Liver (tissue), 9 donors: Measurements from ENCODE around the gene USP44. TPM values are rescaled to one million over a fixed set of nuclear protein-coding genes. Genes with fewer than 3 reads are reported as not detected.

Experiments
- DNase-seq: peaks from one replicate; pipeline ENCODE4 v3.0.0-alpha.2; 2017; ENCODE audit warnings: low spot score
- H3K27ac ChIP-seq, 2 donors: one replicate each; pipeline ENCODE4 v1.7.0; 2013; ENCODE audit warnings: inconsistent platforms in 2 of 2, low read length in 2 of 2, control low read depth in 1 of 2, low read depth in 1 of 2, mild to moderate bottlenecking in 1 of 2
- H3K27me3 ChIP-seq, 4 donors: one replicate each; pipeline versions ENCODE4 v1.6.1 to v1.7.0; 2013; ENCODE audit warnings: low read length in 3 of 4, inconsistent platforms in 1 of 4, mild to moderate bottlenecking in 1 of 4, moderate library complexity in 1 of 4; ENCODE audit not compliant: control insufficient read depth in 4 of 4, insufficient read depth in 4 of 4
- H3K36me3 ChIP-seq, 4 donors: one replicate each; pipeline versions ENCODE4 v1.6.1 to v1.7.0; 2013; ENCODE audit warnings: low read length in 3 of 4, mild to moderate bottlenecking in 3 of 4, low read depth in 1 of 4, moderate library complexity in 1 of 4; ENCODE audit not compliant: control insufficient read depth in 4 of 4, insufficient read depth in 3 of 4
- H3K4me1 ChIP-seq, 4 donors: one replicate each; pipeline versions ENCODE4 v1.6.1 to v1.7.0; 2013; ENCODE audit warnings: low read length in 3 of 4, mild to moderate bottlenecking in 3 of 4, moderate library complexity in 1 of 4; ENCODE audit not compliant: control insufficient read depth in 4 of 4, insufficient read depth in 4 of 4
- H3K4me3 ChIP-seq, 3 donors: one replicate each; pipeline versions ENCODE4 v1.6.1 to v1.7.0; 2013; ENCODE audit warnings: low read length in 3 of 3, control low read depth in 1 of 3, low read depth in 1 of 3, mild to moderate bottlenecking in 1 of 3
- H3K9ac ChIP-seq, 2 donors: one replicate each; pipeline ENCODE4 v1.7.0; 2013; ENCODE audit warnings: low read length in 2 of 2, mild to moderate bottlenecking in 2 of 2, moderate library complexity in 2 of 2, control low read depth in 1 of 2, low read depth in 1 of 2
- H3K9me3 ChIP-seq, 4 donors: one replicate each; pipeline versions ENCODE4 v1.6.1 to v1.7.0; 2013; ENCODE audit warnings: low read length in 3 of 4; ENCODE audit not compliant: control insufficient read depth in 4 of 4
- FOXA1 ChIP-seq: IDR thresholded peaks from 2 replicates; pipeline ENCODE4 v1.6.1; 2016; ENCODE audit warnings: antibody characterized with exemption
- FOXA2 ChIP-seq: IDR thresholded peaks from 2 replicates; pipeline ENCODE4 v1.6.1; 2016; ENCODE audit warnings: antibody characterized with exemption
- GABPA ChIP-seq, 2 donors: IDR thresholded peaks in 1 of 2; conservative IDR thresholded peaks in 1 of 2; 2 replicates each; pipeline ENCODE4 v1.6.1; 2016; ENCODE audit warnings: antibody characterized with exemption in 2 of 2, mild to moderate bottlenecking in 1 of 2, moderate library complexity in 1 of 2
- HNF4A ChIP-seq, 2 donors: conservative IDR thresholded peaks; 2 replicates each; pipeline ENCODE4 v1.6.1; 2016; ENCODE audit warnings: antibody characterized with exemption in 2 of 2, mild to moderate bottlenecking in 2 of 2
- HNF4G ChIP-seq: IDR thresholded peaks from 2 replicates; pipeline ENCODE4 v1.6.1; 2016; ENCODE audit warnings: antibody characterized with exemption
- JUND ChIP-seq, 2 donors: IDR thresholded peaks; 2 replicates each; pipeline ENCODE4 v1.6.1; 2016; ENCODE audit warnings: antibody characterized with exemption in 2 of 2
- MAX ChIP-seq: IDR thresholded peaks from 2 replicates; pipeline ENCODE4 v1.6.1; 2016; ENCODE audit warnings: antibody characterized with exemption
- NR2F2 ChIP-seq: IDR thresholded peaks from 2 replicates; pipeline ENCODE4 v1.6.1; 2016; ENCODE audit warnings: antibody characterized with exemption
- RAD21 ChIP-seq, 2 donors: IDR thresholded peaks; 2 replicates each; pipeline ENCODE4 v1.6.1; 2016; ENCODE audit warnings: antibody characterized with exemption in 2 of 2, mild to moderate bottlenecking in 2 of 2
- REST ChIP-seq: IDR thresholded peaks from 2 replicates; pipeline ENCODE4 v1.6.1; 2016; ENCODE audit warnings: antibody characterized with exemption, mild to moderate bottlenecking
- RXRA ChIP-seq, 2 donors: IDR thresholded peaks; 2 replicates each; pipeline ENCODE4 v1.6.1; 2017 to 2018; ENCODE audit warnings: antibody characterized with exemption in 2 of 2, mild to moderate bottlenecking in 1 of 2
- TAF1 ChIP-seq: conservative IDR thresholded peaks from 2 replicates; pipeline ENCODE4 v1.6.1; 2016; ENCODE audit warnings: antibody characterized with exemption, mild to moderate bottlenecking
- YY1 ChIP-seq: IDR thresholded peaks from 2 replicates; pipeline ENCODE4 v1.6.1; 2016; ENCODE audit warnings: antibody characterized with exemption, mild to moderate bottlenecking
- WGBS: extraction: QIAGEN DNeasy Blood & Tissue Kit; methylation state at CpG from one replicate; pipeline ENCODE4 v1.1.7; 2013; 5-methylcytosine and 5-hydroxymethylcytosine counted together
- polyA plus RNA-seq, 2 donors: library from polyadenylated mRNA; stranded (reverse) in 1 of 2; unstranded in 1 of 2; fragments of 200-250 nt in 1 of 2; fragments of >200 nt in 1 of 2; fragmentation: Nextera tagmentation in 1 of 2; extraction: Ambion mirVana in 1 of 2; gene quantifications; one replicate each; pipeline versions ENCODE4 v1.2.1 to v1.2.3, GENCODE V29; 2013 to 2015
- total RNA-seq, 2 donors: library from RNA; depleted of rRNA; stranded (reverse); fragments of >200 nt; gene quantifications; one replicate each; pipeline ENCODE4 v1.2.3, GENCODE V29; 2014
- TF ChIP-seq, protein P1 (sequence below): IDR thresholded peaks from 2 replicates; pipeline ENCODE4 v1.6.1; 2016; ENCODE audit warnings: antibody characterized with exemption
- TF ChIP-seq, protein P2 (sequence below): fragments of 150-350 bp; IDR thresholded peaks from 2 replicates; pipeline ENCODE4 v1.5.1; 2017; ENCODE audit warnings: improper control_type of control experiment, low read depth, low read length; ENCODE audit not compliant: missing input control
- donor health status: healthy.
- donor health status: healthy.
- donor health status: healthy.
- donor health status: healthy.
- donor health status: healthy.

USP44 gene
- total and polyA plus RNA-seq, 4 donors: 0.03 to 0.33 (median 0.14) TPM; not detected in 1

DNA sequence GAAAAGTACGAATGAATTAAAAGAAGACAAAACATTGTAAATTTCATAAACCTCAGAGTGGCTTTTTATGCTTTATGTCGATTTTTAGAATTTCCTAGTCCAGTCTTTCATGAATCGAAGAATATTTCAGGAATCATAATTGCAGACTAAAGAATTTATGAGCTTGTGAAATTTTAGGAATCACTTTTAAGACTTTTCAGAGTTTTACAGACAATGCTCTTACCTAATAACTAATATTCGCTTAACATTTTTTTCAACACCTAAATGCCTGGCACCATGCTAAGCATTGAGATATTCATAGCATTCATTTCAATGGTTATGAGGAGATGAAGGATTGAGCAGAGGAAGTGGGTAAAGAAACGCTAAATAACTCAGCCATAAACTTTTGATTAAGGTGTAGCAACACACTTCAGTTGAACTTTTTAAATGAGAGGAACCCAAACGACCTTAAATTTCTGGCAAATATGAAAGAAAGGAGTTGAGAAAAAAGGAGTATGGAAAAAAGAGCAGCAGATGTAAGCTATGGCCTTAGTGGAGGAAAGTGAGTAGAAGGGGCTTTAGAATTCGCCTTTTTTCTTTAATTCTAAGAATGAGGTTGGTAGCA lies 739 bp upstream of the USP44 start:
- Histone ChIP-seq H3K27me3 (peaks cover 0 to 7% (median 2%) of the 10 kb centered on the region in 4 donors), H3K4me1 (peaks cover 0 to 10% (median 5%) of the 10 kb centered on the region in 4 donors), H3K9ac (no peak overlapping the region), H3K27ac (no peak overlapping the region), H3K4me3 (no peak overlapping the region), H3K9me3 (peaks cover 0 to 9% (median 4%) of the 10 kb centered on the region in 4 donors), H3K36me3 (no peaks in the 10 kb centered on the region)
- TF ChIP-seq NR2F2 (no peak), FOXA2 (no peak), FOXA1 (no peak), RXRA (IDR thresholded peaks at IDR 0.05) (no peak), TAF1 (no peak), YY1 (no peak), HNF4G (no peak), GABPA (IDR thresholded peaks at IDR 0.05 in 1 of 2, conservative IDR thresholded peaks at IDR 0.05 in 1 of 2) (no peak), REST (no peak)
- TF ChIP-seq, protein P1, sequence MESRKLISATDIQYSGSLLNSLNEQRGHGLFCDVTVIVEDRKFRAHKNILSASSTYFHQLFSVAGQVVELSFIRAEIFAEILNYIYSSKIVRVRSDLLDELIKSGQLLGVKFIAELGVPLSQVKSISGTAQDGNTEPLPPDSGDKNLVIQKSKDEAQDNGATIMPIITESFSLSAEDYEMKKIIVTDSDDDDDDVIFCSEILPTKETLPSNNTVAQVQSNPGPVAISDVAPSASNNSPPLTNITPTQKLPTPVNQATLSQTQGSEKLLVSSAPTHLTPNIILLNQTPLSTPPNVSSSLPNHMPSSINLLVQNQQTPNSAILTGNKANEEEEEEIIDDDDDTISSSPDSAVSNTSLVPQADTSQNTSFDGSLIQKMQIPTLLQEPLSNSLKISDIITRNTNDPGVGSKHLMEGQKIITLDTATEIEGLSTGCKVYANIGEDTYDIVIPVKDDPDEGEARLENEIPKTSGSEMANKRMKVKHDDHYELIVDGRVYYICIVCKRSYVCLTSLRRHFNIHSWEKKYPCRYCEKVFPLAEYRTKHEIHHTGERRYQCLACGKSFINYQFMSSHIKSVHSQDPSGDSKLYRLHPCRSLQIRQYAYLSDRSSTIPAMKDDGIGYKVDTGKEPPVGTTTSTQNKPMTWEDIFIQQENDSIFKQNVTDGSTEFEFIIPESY: no peak
- 71% methylated on average over 7 of the region's 7 CpGs for WGBS
- no peak for DNase-seq

DNA sequence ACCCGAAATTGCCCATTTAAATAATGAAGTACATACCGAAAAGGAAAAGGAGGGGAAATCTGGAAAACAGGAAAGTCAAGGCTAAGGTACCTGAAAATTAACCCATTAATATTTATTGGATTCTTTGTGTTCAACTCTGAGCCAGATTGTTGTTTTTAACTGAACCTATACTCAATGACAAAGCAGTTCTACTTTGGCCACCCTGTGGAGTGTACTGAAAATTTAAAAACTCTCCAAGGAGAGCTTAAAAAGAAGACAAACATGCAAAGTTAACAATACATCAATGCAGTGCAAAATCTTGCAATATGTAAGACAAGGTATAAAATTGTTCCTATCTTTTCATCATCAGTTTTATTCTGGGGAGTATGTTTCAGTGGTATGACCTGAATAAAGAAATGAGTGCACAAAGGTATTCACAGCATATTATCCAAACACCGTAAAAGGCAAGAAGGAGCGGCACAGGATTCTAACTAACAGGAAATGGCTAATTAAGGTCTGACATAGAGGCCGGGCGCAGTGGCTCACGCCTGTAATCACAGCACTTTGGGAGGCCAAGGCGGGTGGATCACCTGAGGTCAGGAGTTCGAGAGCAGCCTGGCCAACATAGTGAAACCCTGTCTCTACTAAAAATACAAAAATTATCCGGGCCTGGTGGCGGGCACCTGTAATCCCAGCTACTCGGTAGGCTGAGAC lies 1.7 kb downstream of the USP44 start:
- H3K4me1 ChIP-seq: peaks cover 0 to 10% (median 5%) of the 10 kb centered on the region in 4 donors
- peak overlapping the region in 1 of 3 donors; percentile 59 for H3K4me3 ChIP-seq
- no peak overlapping the region for H3K9ac ChIP-seq

More for the DNA sequence above, 1.7 kb downstream of the USP44 start:
- Histone ChIP-seq H3K9me3 (peaks cover 0 to 9% (median 4%) of the 10 kb centered on the region in 4 donors), H3K27ac (no peak overlapping the region), H3K36me3 (no peaks in the 10 kb centered on the region), H3K27me3 (peaks cover 0 to 10% (median 2%) of the 10 kb centered on the region in 4 donors)
- DNase-seq: no peak
- WGBS: 75% methylated on average over 12 of the region's 12 CpGs
- TF ChIP-seq RXRA (IDR thresholded peaks at IDR 0.05) (no peak), FOXA1 (no peak), RAD21 (IDR thresholded peaks at IDR 0.05) (no peak), YY1 (no peak), JUND (IDR thresholded peaks at IDR 0.05) (no peak), MAX (no peak), HNF4A (conservative IDR thresholded peaks at IDR 0.05) (no peak), REST (no peak)
- TF ChIP-seq, protein P1: no peak
- TF ChIP-seq, protein P2, sequence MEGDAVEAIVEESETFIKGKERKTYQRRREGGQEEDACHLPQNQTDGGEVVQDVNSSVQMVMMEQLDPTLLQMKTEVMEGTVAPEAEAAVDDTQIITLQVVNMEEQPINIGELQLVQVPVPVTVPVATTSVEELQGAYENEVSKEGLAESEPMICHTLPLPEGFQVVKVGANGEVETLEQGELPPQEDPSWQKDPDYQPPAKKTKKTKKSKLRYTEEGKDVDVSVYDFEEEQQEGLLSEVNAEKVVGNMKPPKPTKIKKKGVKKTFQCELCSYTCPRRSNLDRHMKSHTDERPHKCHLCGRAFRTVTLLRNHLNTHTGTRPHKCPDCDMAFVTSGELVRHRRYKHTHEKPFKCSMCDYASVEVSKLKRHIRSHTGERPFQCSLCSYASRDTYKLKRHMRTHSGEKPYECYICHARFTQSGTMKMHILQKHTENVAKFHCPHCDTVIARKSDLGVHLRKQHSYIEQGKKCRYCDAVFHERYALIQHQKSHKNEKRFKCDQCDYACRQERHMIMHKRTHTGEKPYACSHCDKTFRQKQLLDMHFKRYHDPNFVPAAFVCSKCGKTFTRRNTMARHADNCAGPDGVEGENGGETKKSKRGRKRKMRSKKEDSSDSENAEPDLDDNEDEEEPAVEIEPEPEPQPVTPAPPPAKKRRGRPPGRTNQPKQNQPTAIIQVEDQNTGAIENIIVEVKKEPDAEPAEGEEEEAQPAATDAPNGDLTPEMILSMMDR: no peak
